ENCODE results near the gene DRICH1.
A peak's percentile ranks its signal among the peaks of the same experiment; 100 is the strongest.
"Not testable (repeated sequence)": the region's sequence is repeated elsewhere in the genome, so short reads cannot be mapped to it uniquely, and the experiment has no call there.

Gene DRICH1

DNA sequence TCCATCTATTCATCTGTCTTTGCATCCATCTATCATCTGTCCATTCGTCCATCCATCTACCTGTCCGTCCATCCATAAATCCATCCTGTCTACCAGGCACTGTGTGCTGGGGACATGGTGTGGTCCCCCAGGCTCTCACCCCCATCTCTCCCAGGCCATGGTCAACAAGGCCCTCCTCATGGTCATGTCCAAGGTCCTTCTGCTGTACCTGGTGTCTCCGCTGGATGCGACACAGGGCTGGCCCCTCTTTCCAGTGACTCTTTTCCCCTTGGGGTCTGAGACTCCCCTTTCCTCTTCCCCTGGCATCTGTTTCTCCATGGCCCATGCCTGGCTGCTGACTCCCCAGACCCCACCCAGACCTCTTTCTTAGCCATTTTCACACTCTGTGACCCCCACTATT is 56.5 kb downstream of the DRICH1 start:
- no peak for ATAC-seq
- TF ChIP-seq, protein P1, sequence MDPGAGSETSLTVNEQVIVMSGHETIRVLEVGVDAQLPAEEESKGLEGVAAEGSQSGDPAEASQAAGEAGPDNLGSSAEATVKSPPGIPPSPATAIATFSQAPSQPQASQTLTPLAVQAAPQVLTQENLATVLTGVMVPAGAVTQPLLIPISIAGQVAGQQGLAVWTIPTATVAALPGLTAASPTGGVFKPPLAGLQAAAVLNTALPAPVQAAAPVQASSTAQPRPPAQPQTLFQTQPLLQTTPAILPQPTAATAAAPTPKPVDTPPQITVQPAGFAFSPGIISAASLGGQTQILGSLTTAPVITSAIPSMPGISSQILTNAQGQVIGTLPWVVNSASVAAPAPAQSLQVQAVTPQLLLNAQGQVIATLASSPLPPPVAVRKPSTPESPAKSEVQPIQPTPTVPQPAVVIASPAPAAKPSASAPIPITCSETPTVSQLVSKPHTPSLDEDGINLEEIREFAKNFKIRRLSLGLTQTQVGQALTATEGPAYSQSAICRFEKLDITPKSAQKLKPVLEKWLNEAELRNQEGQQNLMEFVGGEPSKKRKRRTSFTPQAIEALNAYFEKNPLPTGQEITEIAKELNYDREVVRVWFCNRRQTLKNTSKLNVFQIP (CRISPR knock-in tag; IDR thresholded peaks at IDR 0.05; ENCODE audit: borderline replicate concordance, low read depth): no peak
- no peak for TF ChIP-seq ZC3H10 (CRISPR knock-in tag; IDR thresholded peaks at IDR 0.05)
- TF ChIP-seq ZNF8 (CRISPR knock-in tag; IDR thresholded peaks at IDR 0.05): no peak
- TF ChIP-seq, protein P2, sequence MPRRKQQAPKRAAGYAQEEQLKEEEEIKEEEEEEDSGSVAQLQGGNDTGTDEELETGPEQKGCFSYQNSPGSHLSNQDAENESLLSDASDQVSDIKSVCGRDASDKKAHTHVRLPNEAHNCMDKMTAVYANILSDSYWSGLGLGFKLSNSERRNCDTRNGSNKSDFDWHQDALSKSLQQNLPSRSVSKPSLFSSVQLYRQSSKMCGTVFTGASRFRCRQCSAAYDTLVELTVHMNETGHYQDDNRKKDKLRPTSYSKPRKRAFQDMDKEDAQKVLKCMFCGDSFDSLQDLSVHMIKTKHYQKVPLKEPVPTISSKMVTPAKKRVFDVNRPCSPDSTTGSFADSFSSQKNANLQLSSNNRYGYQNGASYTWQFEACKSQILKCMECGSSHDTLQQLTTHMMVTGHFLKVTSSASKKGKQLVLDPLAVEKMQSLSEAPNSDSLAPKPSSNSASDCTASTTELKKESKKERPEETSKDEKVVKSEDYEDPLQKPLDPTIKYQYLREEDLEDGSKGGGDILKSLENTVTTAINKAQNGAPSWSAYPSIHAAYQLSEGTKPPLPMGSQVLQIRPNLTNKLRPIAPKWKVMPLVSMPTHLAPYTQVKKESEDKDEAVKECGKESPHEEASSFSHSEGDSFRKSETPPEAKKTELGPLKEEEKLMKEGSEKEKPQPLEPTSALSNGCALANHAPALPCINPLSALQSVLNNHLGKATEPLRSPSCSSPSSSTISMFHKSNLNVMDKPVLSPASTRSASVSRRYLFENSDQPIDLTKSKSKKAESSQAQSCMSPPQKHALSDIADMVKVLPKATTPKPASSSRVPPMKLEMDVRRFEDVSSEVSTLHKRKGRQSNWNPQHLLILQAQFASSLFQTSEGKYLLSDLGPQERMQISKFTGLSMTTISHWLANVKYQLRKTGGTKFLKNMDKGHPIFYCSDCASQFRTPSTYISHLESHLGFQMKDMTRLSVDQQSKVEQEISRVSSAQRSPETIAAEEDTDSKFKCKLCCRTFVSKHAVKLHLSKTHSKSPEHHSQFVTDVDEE (CRISPR knock-in tag; IDR thresholded peaks at IDR 0.05): no peak

DNA sequence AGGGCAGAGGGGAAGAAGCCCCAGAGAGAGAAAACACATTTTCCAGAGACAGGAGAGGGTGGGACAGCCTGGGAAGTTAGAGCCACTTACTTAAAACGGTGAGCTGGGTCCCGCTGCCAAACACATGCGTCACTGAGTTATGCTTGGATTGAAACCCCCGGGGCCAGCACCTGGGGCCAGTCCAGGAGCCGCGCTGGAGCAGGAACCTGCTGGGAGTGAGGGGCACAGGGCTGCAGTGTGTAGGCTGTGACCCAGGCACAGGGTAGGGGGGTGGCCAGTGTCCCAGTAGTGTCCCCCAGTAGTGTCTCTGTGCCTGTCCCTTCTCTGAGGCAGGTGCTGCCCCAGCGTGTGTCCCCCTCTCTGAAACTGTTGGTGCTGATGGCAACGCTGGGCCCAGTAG is 57.2 kb downstream of the DRICH1 start:
- ATAC-seq: no peak; the same call in 2 of the 3 replicates
- no peak for TF ChIP-seq OSR1 (CRISPR knock-in tag; IDR thresholded peaks at IDR 0.05)
- TF ChIP-seq RARB (CRISPR knock-in tag; IDR thresholded peaks at IDR 0.05): no peak
- TF ChIP-seq, protein P3, sequence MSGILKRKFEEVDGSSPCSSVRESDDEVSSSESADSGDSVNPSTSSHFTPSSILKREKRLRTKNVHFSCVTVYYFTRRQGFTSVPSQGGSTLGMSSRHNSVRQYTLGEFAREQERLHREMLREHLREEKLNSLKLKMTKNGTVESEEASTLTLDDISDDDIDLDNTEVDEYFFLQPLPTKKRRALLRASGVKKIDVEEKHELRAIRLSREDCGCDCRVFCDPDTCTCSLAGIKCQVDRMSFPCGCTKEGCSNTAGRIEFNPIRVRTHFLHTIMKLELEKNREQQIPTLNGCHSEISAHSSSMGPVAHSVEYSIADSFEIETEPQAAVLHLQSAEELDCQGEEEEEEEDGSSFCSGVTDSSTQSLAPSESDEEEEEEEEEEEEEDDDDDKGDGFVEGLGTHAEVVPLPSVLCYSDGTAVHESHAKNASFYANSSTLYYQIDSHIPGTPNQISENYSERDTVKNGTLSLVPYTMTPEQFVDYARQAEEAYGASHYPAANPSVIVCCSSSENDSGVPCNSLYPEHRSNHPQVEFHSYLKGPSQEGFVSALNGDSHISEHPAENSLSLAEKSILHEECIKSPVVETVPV (CRISPR knock-in tag; IDR thresholded peaks at IDR 0.05): no peak
- no peak for TF ChIP-seq ZFP3 (CRISPR knock-in tag; IDR thresholded peaks at IDR 0.05)
- TF ChIP-seq, protein P2 (CRISPR knock-in tag; IDR thresholded peaks at IDR 0.05): no peak
- no peak for TF ChIP-seq PPARA (CRISPR knock-in tag; IDR thresholded peaks at IDR 0.05; ENCODE audit: borderline replicate concordance)
- TF ChIP-seq SNAI2 (CRISPR knock-in tag; IDR thresholded peaks at IDR 0.05): no peak
- TF ChIP-seq TOX (CRISPR knock-in tag; IDR thresholded peaks at IDR 0.05; ENCODE audit: borderline replicate concordance): no peak
- TF ChIP-seq ESRRG (CRISPR knock-in tag; IDR thresholded peaks at IDR 0.05): no peak
- TF ChIP-seq BACH2 (CRISPR knock-in tag; IDR thresholded peaks at IDR 0.05; ENCODE audit: borderline replicate concordance): no peak
- TF ChIP-seq TCF4 (CRISPR knock-in tag; IDR thresholded peaks at IDR 0.05; ENCODE audit: borderline replicate concordance): no peak
- TF ChIP-seq CSDC2 (CRISPR knock-in tag; IDR thresholded peaks at IDR 0.05): no peak
- no peak for TF ChIP-seq ISL1 (CRISPR knock-in tag; IDR thresholded peaks at IDR 0.05)
- TF ChIP-seq ZNF70 (CRISPR knock-in tag; IDR thresholded peaks at IDR 0.05): no peak
- TF ChIP-seq, protein P4, sequence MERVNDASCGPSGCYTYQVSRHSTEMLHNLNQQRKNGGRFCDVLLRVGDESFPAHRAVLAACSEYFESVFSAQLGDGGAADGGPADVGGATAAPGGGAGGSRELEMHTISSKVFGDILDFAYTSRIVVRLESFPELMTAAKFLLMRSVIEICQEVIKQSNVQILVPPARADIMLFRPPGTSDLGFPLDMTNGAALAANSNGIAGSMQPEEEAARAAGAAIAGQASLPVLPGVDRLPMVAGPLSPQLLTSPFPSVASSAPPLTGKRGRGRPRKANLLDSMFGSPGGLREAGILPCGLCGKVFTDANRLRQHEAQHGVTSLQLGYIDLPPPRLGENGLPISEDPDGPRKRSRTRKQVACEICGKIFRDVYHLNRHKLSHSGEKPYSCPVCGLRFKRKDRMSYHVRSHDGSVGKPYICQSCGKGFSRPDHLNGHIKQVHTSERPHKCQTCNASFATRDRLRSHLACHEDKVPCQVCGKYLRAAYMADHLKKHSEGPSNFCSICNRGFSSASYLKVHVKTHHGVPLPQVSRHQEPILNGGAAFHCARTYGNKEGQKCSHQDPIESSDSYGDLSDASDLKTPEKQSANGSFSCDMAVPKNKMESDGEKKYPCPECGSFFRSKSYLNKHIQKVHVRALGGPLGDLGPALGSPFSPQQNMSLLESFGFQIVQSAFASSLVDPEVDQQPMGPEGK (CRISPR knock-in tag; IDR thresholded peaks at IDR 0.05; ENCODE audit: borderline replicate concordance): no peak

DNA sequence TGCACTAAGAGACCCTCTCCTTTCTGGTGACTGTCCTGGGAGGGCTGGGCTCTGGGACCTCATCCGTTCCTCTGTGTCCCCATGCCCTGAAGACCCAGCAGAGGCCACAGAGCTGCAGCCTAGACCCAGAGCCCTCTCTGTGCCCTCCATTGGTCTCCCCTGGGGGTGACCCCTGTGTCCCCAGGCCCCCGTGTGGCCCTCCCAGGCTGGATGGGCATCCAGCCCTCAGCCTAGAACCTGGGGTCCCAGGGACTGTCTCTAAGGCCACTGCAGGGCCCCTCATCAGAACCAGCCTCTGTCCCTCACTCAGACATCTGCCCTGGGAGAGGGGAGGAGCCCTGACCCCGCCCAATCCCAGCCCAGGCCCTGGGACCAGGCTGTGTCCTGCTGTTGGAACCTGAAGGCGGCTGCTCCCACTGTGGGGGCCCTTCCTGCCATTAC is 57.7 kb downstream of the DRICH1 start:
- ATAC-seq: peak; percentile 32; the same call in 2 of the 3 replicates
- TF ChIP-seq, protein P1 (CRISPR knock-in tag; IDR thresholded peaks at IDR 0.05; ENCODE audit: borderline replicate concordance, low read depth): no peak
- TF ChIP-seq ZNF565 (CRISPR knock-in tag; conservative IDR thresholded peaks at IDR 0.05; ENCODE audit: low read depth) (no peak), GLIS3 (CRISPR knock-in tag; IDR thresholded peaks at IDR 0.05) (no peak), ZNF8 (CRISPR knock-in tag; IDR thresholded peaks at IDR 0.05) (no peak), ZNF70 (CRISPR knock-in tag; IDR thresholded peaks at IDR 0.05) (no peak), ZC3H10 (CRISPR knock-in tag; IDR thresholded peaks at IDR 0.05) (no peak), CSDC2 (CRISPR knock-in tag; IDR thresholded peaks at IDR 0.05) (no peak), BACH2 (CRISPR knock-in tag; IDR thresholded peaks at IDR 0.05; ENCODE audit: borderline replicate concordance) (no peak), PPARA (CRISPR knock-in tag; IDR thresholded peaks at IDR 0.05; ENCODE audit: borderline replicate concordance) (no peak)
- TF ChIP-seq, protein P4 (CRISPR knock-in tag; IDR thresholded peaks at IDR 0.05; ENCODE audit: borderline replicate concordance): no peak

DNA sequence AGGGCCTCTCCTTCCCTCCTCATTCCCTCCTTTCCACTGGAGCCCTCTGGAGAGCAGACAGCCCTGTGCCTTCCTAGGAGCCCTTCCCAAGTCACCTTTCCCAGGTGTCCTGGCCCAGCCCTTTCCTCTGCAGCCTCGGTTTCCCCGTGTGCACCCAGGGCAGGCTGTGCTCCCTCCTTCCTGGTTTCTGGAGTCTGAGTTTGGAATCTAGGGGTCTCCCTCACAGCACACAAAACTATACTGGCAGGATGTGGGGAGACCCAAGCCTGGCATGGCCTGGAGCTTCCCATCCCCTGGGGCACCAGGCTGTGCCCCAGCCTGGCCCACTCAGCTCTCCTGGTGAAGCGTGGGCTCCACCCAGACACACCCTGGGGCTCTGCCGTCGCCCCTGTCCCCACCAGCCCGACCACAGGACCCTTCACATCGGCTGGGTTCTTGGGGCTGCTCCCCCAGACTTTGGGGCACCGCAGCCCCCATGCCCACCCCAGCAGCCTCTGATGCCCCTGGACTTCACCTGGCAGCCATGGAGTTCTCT is 58.4 kb downstream of the DRICH1 start:
- not testable (repeated sequence) for ATAC-seq

DNA sequence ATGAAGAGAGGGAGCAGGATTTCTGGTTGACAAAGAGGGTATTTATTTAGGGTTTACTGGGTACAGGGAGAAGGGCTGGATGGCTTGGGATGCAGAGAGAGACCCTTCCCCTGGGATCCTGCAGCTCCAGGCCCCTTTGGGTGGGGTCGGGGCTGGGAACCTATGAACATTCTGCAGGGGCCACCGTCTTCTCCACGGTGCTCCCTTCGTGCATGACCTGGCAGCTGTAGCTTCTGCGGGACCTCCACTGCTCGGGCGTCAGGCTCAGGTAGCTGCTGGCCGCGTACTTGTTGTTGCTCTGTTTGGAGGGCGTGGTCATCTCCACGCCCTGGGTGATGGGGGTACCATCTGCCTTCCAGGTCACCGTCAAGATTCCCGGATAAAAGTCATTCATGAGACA is 59.0 kb downstream of the DRICH1 start:
- ATAC-seq: not testable (repeated sequence)

Data from SK-N-SH treated with all-trans-retinoic acid at 6 μM for 48 hours (cell line).